GM18951 (cell line): ENCODE measurements around the gene INO80.

Experiments
- POLR2A ChIP-seq: IDR thresholded peaks from 4 replicates; pipeline ENCODE4 v1.6.1; 2011; ENCODE audit warnings: mild to moderate bottlenecking; ENCODE audit not compliant: insufficient read length, insufficient read depth; ENCODE audit errors: extremely low read depth
- in situ Hi-C: fragments of 300-500 bp; cut with MboI; formaldehyde crosslinking; loops from one replicate; pipeline ENCODE4 v1.12.0; 2022; ENCODE audit warnings: low sequenced_read_pairs, mixed read lengths, inconsistent platforms; ENCODE audit not compliant: unreplicated experiment

Gene INO80

DNA sequence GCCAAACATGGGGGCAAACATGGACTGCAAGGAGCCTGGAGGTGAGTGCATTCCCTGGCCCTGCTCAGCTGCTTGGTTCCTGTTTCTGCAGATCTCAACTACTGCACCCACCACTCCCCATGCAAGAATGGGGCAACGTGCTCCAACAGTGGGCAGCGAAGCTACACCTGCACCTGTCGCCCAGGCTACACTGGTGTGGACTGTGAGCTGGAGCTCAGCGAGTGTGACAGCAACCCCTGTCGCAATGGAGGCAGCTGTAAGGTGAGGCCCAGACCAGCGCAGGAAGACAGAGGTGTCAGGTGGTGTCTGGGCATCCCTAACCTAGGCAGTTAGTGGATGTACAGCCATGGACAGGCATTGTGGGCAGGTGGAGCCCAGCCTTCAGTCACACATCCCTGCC lies 181.6 kb downstream of the INO80 start:
- no peak for TF ChIP-seq POLR2A
- in situ Hi-C loops: no loop called here

- in situ Hi-C loops: no loop called here
- TF ChIP-seq POLR2A: no peak
These were observed 182.6 kb downstream of the INO80 start for GRCh38 chr15:40933517-40933902.

- TF ChIP-seq POLR2A: no peak
- in situ Hi-C loops: no loop called here
These were observed 183.2 kb downstream of the INO80 start for GRCh38 chr15:40932649-40933516.

GRCh38 chr15:40932156-40932555 lies 183.9 kb downstream of the INO80 start:
- TF ChIP-seq POLR2A: no peak
- in situ Hi-C loops: no loop called here

GRCh38 chr15:40931300-40932142 lies 184.6 kb downstream of the INO80 start:
- no peak for TF ChIP-seq POLR2A
- in situ Hi-C loops: no loop called here

DNA sequence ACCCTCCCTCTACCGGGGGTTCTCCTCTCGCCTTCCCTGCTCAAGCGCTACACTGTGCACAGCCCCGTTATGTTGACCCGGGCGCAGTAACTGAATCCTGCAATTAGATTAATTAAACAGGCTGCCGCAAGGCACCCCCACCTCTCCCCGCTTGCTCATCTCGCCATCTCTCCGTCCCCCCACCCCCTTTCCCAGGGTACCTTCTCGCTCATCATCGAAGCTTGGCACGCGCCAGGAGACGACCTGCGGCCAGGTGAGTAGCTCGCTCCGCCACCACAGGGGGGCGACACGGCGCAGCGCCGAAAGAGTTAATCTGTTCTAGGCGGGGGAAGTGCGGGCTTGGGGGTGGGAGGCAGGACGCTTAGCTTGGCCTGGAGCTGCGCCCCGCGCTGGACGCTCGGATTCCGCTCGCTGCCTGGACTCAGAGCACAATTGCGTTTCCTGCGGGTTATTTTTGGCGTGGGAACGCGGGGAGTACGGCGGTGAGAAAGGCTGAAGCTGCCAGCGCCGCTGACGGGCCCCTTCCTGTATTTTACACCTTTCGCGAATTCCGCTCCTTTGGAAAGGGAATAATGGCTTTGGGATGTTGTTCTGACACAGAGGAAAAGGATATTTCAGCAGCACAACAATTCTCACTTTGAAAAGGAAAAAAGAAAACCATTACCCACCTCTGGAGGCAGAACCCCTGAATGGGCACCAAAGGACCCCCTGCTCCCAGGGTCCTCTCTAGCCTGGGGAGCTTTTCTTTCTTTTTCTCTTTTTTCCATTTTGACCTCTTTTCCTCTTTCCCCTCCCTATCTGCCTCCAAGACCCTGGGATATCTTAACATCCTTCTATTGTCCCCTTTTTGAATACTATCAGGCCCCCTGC lies 185.4 kb downstream of the INO80 start:
- in situ Hi-C loops: no loop called here
- TF ChIP-seq POLR2A: no peak

GRCh38 chr15:40929660-40930429 lies 186.2 kb downstream of the INO80 start:
- in situ Hi-C loops: loop anchor here (10.0 kb wide), 1 partner anchor 395 kb away; no protein-coding TSS in a partner anchor
- TF ChIP-seq POLR2A: no peak
